ENCODE data around the gene RCN2. TPM values are rescaled to one million over a fixed set of nuclear protein-coding genes. Genes with fewer than 3 reads are reported as not detected.
"Not testable (repeated sequence)": the region's sequence is repeated elsewhere in the genome, so short reads cannot be mapped to it uniquely, and the experiment has no call there.

The RCN2 gene
- total and polyA plus RNA-seq, 3 donors from 2014 or later: 61.1 to 164 (median 78.3) TPM

DNA sequence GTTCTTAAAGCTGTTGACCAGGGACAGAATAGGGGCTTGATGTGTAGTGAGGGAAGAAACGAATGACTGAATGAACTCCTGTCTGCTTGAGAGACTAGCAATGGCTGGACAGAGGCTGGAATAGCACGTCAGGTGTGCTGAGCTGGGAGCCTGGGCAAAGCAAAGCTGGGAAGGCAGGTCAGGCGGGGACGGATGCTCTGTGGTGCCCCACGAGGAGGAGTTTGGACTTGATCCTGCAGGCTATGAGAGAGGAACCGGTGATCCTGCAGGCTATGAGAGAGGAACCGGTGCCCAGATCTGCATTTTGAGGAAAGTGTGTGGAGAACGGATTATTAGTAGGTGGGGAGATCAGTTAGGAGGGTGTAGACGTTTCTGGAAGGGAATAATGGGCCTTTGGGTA is 32.0 kb downstream of the RCN2 start:
- no peaks in the 10 kb centered on the region for H3K36me3 ChIP-seq (ENCODE audit: low read depth, missing control alignments)
- intact Hi-C loops (cut with DNase I; ENCODE audit: low total_unique reads): no loop called here
- no peak for TF ChIP-seq POLR2A (IDR thresholded peaks at IDR 0.05)
- TF ChIP-seq, protein P1, sequence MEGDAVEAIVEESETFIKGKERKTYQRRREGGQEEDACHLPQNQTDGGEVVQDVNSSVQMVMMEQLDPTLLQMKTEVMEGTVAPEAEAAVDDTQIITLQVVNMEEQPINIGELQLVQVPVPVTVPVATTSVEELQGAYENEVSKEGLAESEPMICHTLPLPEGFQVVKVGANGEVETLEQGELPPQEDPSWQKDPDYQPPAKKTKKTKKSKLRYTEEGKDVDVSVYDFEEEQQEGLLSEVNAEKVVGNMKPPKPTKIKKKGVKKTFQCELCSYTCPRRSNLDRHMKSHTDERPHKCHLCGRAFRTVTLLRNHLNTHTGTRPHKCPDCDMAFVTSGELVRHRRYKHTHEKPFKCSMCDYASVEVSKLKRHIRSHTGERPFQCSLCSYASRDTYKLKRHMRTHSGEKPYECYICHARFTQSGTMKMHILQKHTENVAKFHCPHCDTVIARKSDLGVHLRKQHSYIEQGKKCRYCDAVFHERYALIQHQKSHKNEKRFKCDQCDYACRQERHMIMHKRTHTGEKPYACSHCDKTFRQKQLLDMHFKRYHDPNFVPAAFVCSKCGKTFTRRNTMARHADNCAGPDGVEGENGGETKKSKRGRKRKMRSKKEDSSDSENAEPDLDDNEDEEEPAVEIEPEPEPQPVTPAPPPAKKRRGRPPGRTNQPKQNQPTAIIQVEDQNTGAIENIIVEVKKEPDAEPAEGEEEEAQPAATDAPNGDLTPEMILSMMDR (IDR thresholded peaks at IDR 0.05): no peak
- H3K27me3 ChIP-seq: no peaks in the 10 kb centered on the region
- no peak overlapping the region for H3K4me3 ChIP-seq
- DNase-seq: no peak
- H3K9me3 ChIP-seq: no peaks in the 10 kb centered on the region
- no peaks in the 10 kb centered on the region for H3K4me1 ChIP-seq
- 67 to 70% methylated on average over 9 of the region's 9 CpGs for WGBS, 2 donors
- H3K27ac ChIP-seq: no peak overlapping the region

DNA sequence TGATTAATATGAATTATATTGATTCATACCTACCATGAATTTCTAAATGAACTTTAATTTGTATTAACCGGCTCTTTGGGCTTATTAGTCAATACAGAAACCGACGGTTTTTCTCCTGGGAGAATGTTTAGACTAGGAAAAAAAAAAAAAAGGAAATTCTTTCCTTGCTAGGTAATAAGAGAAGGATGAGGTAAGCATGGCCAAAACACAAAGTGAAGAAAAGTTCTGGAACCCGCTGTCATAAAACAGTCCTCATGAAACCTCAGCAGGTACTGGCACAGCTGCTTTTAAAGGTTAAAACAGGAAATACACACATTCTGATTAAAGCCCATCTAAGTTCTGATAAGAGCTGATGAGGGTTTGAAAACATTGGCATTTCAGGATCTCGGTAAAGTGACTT is 32.6 kb downstream of the RCN2 start:
- Histone ChIP-seq H3K27ac (no peak overlapping the region), H3K4me3 (no peak overlapping the region), H3K9me3 (no peaks in the 10 kb centered on the region), H3K27me3 (no peaks in the 10 kb centered on the region), H3K36me3 (ENCODE audit: low read depth, missing control alignments) (no peaks in the 10 kb centered on the region), H3K4me1 (no peaks in the 10 kb centered on the region)
- no peak for DNase-seq
- 63% methylated on average over 5 of the region's 5 CpGs for WGBS, 2 donors
- intact Hi-C loops (cut with DNase I; ENCODE audit: low total_unique reads): no loop called here
- TF ChIP-seq POLR2A (IDR thresholded peaks at IDR 0.05): no peak
- TF ChIP-seq, protein P1 (IDR thresholded peaks at IDR 0.05): no peak

DNA sequence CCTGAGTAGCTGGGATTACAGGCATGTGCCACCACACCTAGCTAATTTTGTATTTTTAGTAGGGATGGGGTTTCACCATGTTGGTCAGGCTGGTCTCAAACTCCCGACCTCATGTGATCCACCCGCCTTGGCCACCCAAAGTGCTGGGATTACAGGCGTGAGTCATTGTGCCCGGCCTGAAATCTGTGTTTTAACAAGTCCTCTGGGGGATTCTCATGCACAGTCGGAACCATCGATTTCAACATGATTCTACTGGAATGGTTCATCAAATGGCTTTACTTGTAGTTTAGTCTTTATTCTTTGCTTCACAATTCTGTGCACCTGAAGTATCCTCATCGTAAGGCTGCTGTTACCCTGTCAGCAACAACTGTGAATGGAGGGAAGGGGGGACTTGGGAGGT is 34.5 kb downstream of the RCN2 start:
- H3K4me1 ChIP-seq; H3K27ac ChIP-seq; H3K9me3 ChIP-seq; H3K36me3 ChIP-seq (ENCODE audit: low read depth, missing control alignments); DNase-seq; H3K4me3 ChIP-seq; intact Hi-C loops (cut with DNase I; ENCODE audit: low total_unique reads); H3K27me3 ChIP-seq: not testable (repeated sequence)
- 74 to 77% methylated on average over 7 of the region's 7 CpGs for WGBS, 2 donors

DNA sequence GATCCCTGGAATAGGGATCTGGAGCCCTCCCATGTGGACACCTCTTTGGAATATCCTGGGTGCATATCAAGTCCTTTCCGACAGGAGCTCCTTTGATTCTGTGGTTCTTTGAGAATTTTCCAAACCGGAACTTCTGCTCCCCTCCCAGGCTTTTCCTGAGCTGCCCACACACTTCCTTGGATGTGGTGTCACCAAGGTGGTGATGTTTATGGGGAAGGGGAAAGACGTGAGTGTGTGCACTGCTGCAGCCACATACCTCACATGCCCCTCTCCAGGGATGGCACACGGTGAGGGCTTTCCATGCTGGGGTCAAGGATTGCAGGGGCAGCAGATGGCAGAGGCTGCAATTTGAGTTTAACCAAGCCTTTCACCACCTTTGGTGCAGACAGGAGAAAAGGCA is 35.5 kb downstream of the RCN2 start:
- no peak overlapping the region for H3K4me3 ChIP-seq
- no peaks in the 10 kb centered on the region for H3K27me3 ChIP-seq
- H3K4me1 ChIP-seq: no peaks in the 10 kb centered on the region
- WGBS, 2 donors: 50 to 62% methylated on average over 4 of the region's 4 CpGs
- TF ChIP-seq POLR2A (IDR thresholded peaks at IDR 0.05): no peak
- TF ChIP-seq, protein P1 (IDR thresholded peaks at IDR 0.05): no peak
- DNase-seq: no peak
- intact Hi-C loops (cut with DNase I; ENCODE audit: low total_unique reads): no loop called here
- no peaks in the 10 kb centered on the region for H3K9me3 ChIP-seq
- H3K36me3 ChIP-seq (ENCODE audit: low read depth, missing control alignments): no peaks in the 10 kb centered on the region
- no peak overlapping the region for H3K27ac ChIP-seq

DNA sequence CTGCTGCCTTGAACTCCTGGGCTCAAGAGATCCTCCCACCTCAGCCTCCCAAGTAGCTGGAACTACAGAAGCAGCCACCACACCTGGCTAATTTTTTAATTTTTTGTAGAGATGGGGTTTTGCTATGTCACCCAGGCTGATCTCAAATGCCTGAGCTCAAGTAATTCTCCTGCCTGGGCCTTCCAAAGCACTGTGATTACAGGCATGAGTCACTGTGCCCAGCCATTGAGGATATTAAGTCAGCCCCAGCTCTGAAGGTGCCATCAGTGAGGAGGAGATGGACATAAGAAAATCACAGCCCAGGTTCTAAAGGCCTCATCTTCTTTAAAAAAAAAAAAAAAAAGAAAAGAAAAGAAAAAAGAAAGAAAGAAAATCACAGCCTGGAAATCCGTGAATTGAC is 36.8 kb downstream of the RCN2 start:
- DNase-seq: no peak
- TF ChIP-seq, protein P1 (IDR thresholded peaks at IDR 0.05): no peak
- no peak for TF ChIP-seq POLR2A (IDR thresholded peaks at IDR 0.05)
- Histone ChIP-seq H3K27ac (no peak overlapping the region), H3K36me3 (ENCODE audit: low read depth, missing control alignments) (no peaks in the 10 kb centered on the region), H3K4me1 (peaks cover 9% of the 10 kb centered on the region), H3K27me3 (no peaks in the 10 kb centered on the region), H3K9me3 (no peaks in the 10 kb centered on the region), H3K4me3 (no peak overlapping the region)
- 95 to 100% methylated on average over 1 of the region's 1 CpG for WGBS, 2 donors
- intact Hi-C loops (cut with DNase I; ENCODE audit: low total_unique reads): no loop called here

Measured in testis (tissue), 3 donors.